ENCODE data around the gene SNX32. TPM values are rescaled to one million over a fixed set of nuclear protein-coding genes. Genes with fewer than 3 reads are reported as not detected.
A peak's percentile ranks its signal among the peaks of the same experiment; 100 is the strongest.

SNX32 gene
- total and polyA plus RNA-seq, 9 of the 15 experiments (the other 6 are each of a cell fraction or from before 2014, with no cell fraction given), result 0.03 TPM; not detected in 7

- no peak for TF ChIP-seq RBM34 (IDR thresholded peaks at IDR 0.05; ENCODE audit: borderline replicate concordance, insufficient read depth, low read length)
- peak; percentile 80 for TF ChIP-seq ELF1 (tag; IDR thresholded peaks at IDR 0.05)
- TF ChIP-seq ZNF316 (IDR thresholded peaks at IDR 0.05), result no peak
- no peak for TF ChIP-seq ARID3A (IDR thresholded peaks at IDR 0.05; ENCODE audit: borderline replicate concordance, low read depth, low read length)
- no peak for TF ChIP-seq HSF4 (CRISPR knock-in tag; IDR thresholded peaks at IDR 0.05; ENCODE audit: borderline replicate concordance)
- no peak for TF ChIP-seq FOXK1 (CRISPR knock-in tag; IDR thresholded peaks at IDR 0.05; ENCODE audit: borderline replicate concordance)
- no peak for TF ChIP-seq SLC30A9 (CRISPR knock-in tag; IDR thresholded peaks at IDR 0.05)
- TF ChIP-seq AFF1 (IDR thresholded peaks at IDR 0.05; ENCODE audit: low read depth in 1 of 2, partially characterized antibody in 2 of 2), result peak in 1 of 2 experiments; percentile 58
- TF ChIP-seq EWSR1 (IDR thresholded peaks at IDR 0.05; ENCODE audit: borderline replicate concordance, low read depth, partially characterized antibody), result no peak
- no peak for TF ChIP-seq FOXA1 (IDR thresholded peaks at IDR 0.05; ENCODE audit: borderline replicate concordance)
- no peak for TF ChIP-seq FOS (IDR thresholded peaks at IDR 0.05; ENCODE audit: extremely low read depth, insufficient read length)
- no peak for TF ChIP-seq SREBF2 (CRISPR knock-in tag; IDR thresholded peaks at IDR 0.05)
- TF ChIP-seq NFE2L1 (tag; IDR thresholded peaks at IDR 0.05; ENCODE audit: borderline replicate concordance, low read depth), result no peak
- no peak for TF ChIP-seq ZBTB17 (CRISPR knock-in tag; IDR thresholded peaks at IDR 0.05)
- peak; percentile 99 for TF ChIP-seq VEZF1 (CRISPR knock-in tag; IDR thresholded peaks at IDR 0.05)
- peak; percentile 55 to 89; a peak in 3 of 4 replicates for TF ChIP-seq MAZ (CRISPR knock-in tag; conservative IDR thresholded peaks at IDR 0.05 in 1 of 2, IDR thresholded peaks at IDR 0.05 in 1 of 2)
These were observed 25.5 kb downstream of the SNX32 start (continued) for GRCh38 chr11:65859095-65859811.
